HUES48 (cell line): Measurements from ENCODE around the gene ANO4.
"Not testable (repeated sequence)": the region's sequence is repeated elsewhere in the genome, so short reads cannot be mapped to it uniquely, and the experiment has no call there.

ENCODE experiments used
- H3K27ac ChIP-seq: one replicate; pipeline ENCODE4 v1.7.0; 2013; ENCODE audit warnings: low read depth, low read length, inconsistent platforms
- H3K27me3 ChIP-seq: 2 replicates; pipeline ENCODE4 v1.6.1; 2013; ENCODE audit warnings: mild to moderate bottlenecking, low read length; ENCODE audit not compliant: control insufficient read depth, insufficient read depth
- H3K36me3 ChIP-seq: 2 replicates; pipeline ENCODE4 v1.6.1; 2013; ENCODE audit warnings: low read length; ENCODE audit not compliant: control insufficient read depth, insufficient read depth
- H3K4me1 ChIP-seq: 2 replicates; pipeline ENCODE4 v1.6.1; 2013; ENCODE audit warnings: mild to moderate bottlenecking, low read length; ENCODE audit not compliant: control insufficient read depth, insufficient read depth
- H3K4me3 ChIP-seq: 2 replicates; pipeline ENCODE4 v1.5.1; 2013; ENCODE audit warnings: mild to moderate bottlenecking, low read depth, low read length
- H3K9ac ChIP-seq: 2 replicates; pipeline ENCODE4 v1.6.1; 2013; ENCODE audit warnings: mild to moderate bottlenecking, low read depth, low read length, moderate library complexity
- H3K9me3 ChIP-seq: 2 replicates; pipeline ENCODE4 v1.6.1; 2013; ENCODE audit warnings: low read length; ENCODE audit not compliant: control insufficient read depth, insufficient read depth

The ANO4 gene

DNA sequence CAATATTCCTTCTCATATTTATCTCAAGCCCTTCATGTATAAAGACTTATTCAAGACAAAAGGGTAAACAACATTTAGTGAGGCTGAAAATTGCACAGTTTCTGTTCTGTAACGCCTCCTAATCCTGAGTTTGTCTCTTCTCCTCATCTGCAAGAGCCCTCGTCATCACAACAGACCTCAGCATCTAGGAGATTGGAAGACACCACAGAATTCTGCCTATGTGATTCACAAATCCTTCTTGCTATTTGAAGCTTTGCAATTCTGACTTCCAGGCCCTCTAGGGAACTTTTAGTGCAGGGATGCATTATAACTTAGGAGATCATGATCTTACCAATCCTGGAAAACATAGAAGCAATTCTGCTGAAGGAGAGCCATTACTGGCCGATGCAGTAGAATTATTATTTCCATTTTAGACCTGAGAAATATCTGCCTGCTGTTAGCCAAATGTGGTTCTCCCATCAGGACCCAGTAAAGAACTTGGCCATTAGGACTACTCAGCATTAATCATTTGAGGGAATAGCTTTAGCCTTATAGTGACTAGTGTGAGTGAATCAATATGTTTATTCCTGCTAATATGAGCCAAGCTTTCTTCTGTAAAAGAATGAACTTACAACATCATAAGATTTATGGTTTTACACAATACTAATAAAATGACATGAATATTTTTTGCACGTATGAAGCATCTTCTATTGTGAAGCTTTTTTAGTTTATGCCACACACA, 119.5 kb downstream of the ANO4 start:
- Histone ChIP-seq H3K9me3 (no peaks in the 10 kb centered on the region), H3K4me3 (no peak overlapping the region), H3K9ac (no peak overlapping the region), H3K27me3 (no peaks in the 10 kb centered on the region), H3K4me1 (no peaks in the 10 kb centered on the region), H3K27ac (no peak overlapping the region), H3K36me3 (no peaks in the 10 kb centered on the region)

DNA sequence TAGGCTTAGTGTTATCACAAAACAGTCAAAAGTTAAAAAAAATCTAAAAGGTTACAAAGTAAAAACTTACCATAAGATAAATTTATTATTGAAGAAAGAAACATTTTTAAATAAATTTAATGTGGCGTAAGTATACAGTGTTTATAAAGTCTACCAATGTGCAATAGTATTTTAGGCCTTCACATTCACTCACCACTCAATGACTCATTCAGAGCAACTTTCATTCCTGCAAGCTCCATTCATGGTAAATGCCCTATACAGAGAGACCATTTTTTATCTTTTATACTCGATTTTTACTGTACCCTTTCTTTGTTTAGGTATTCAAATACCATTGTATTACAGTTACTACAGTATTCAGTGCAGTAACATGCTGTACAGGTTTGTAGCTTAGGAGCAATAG, 124.5 kb downstream of the ANO4 start:
- Histone ChIP-seq H3K4me1 (peaks cover 17% of the 10 kb centered on the region), H3K27ac (no peak overlapping the region), H3K4me3 (no peak overlapping the region), H3K36me3 (no peaks in the 10 kb centered on the region), H3K9me3 (no peaks in the 10 kb centered on the region), H3K27me3 (no peaks in the 10 kb centered on the region), H3K9ac (no peak overlapping the region)

DNA sequence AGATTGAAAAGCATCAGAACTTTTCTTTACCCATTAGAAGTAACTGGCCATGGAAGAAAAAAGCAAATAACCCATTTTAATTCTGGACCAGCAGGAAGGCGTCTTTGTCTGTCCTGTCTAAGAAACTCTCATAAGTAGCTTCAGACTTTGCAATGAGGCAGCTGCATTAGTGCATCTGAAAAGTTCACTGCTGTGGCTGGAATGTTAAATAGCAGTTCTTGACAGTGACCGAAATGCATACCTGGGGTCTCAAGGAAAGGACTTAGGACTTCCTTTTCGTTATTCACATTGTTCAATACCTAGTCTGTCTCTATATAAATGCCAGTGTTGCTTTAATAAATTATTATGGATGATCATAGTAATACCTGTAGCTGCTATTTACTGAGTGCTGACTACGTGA, 125.9 kb downstream of the ANO4 start:
- Histone ChIP-seq H3K27ac (peak overlapping the region; percentile 15), H3K4me1 (peaks cover 17% of the 10 kb centered on the region), H3K27me3 (no peaks in the 10 kb centered on the region), H3K9ac (no peak overlapping the region), H3K36me3 (no peaks in the 10 kb centered on the region), H3K4me3 (no peak overlapping the region), H3K9me3 (no peaks in the 10 kb centered on the region)

DNA sequence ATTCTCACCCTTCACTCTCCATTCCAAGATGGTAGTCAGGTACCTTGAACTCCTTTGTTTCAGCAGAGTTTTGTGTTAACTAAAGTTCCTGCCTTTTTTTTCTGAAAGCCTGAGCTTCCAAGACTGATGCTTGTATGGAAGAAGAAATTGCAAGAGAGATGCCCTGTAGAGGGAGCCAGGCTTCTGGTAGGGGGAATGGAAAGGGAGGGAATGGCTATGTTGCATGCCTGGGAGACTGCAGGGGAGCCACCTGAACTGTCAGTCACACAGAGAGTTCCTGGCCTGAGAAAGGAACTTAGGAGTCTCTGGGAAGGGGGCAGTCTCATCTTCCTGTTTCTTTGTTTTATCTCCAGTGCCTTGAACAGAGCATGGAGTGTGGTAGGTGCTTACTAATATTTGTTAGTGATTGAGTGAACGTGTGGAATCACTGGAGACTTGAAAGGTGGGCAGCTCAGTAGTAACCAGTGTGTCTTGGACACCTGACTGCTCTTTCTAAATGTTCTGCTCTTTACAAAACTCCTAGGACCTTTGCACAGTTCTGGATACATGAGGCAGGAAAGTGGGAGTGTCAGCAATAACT, 132.2 kb downstream of the ANO4 start:
- no peaks in the 10 kb centered on the region for H3K9me3 ChIP-seq

DNA sequence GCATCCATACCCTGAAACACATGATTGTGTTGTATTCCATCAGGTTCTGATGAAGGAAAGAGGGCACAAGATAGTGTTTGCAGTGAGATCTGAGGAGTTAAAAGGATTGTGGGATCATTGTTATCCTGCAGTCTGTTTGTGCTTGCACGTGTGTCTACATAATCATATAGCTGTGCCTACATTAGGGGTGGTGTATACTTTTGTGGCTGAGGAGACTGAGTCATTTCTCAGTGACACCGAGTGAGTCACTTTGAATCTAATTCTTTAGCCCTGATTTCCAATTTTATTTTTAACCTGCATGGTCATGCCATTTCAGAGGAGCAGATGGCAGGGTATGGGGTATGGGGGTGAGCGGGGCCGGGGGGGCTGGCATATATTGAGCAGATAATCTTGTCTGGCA, 133.2 kb downstream of the ANO4 start:
- no peak overlapping the region for H3K27ac ChIP-seq
- no peaks in the 10 kb centered on the region for H3K9me3 ChIP-seq
- no peak overlapping the region for H3K9ac ChIP-seq
- H3K27me3 ChIP-seq, result no peaks in the 10 kb centered on the region
- no peak overlapping the region for H3K4me3 ChIP-seq
- H3K36me3 ChIP-seq, result no peaks in the 10 kb centered on the region
- H3K4me1 ChIP-seq, result peaks cover 12% of the 10 kb centered on the region

More for the DNA sequence above, 132.2 kb downstream of the ANO4 start:
- Histone ChIP-seq H3K4me1 (peaks cover 12% of the 10 kb centered on the region), H3K27ac (no peak overlapping the region), H3K36me3 (no peaks in the 10 kb centered on the region), H3K27me3 (no peaks in the 10 kb centered on the region), H3K4me3 (no peak overlapping the region), H3K9ac (no peak overlapping the region)

DNA sequence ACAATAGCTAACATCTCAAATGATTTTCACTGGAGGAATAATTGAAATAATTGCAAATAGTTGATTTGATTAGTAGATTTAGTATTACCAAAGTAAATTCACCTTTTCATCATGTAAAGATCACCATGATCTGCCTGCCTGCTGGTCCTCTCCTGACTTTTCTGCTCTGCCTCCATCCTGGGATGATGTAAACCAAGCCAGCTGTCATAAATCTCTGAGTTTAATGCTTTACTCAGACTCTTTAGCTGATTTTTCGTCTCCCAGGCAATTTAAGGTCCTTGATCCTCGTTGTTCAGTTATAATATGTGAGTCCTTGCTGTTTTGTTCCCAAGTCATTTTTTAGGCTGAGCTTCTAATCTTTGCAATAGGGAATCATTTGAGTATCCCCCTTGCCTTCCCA, 138.0 kb downstream of the ANO4 start:
- no peak overlapping the region for H3K4me3 ChIP-seq
- no peaks in the 10 kb centered on the region for H3K27me3 ChIP-seq
- 0 out of 2 replicates have a peak, but pooled peaks cover 4% of the 10 kb centered on the region for H3K4me1 ChIP-seq
- no peak overlapping the region for H3K27ac ChIP-seq
- no peaks in the 10 kb centered on the region for H3K36me3 ChIP-seq
- no peaks in the 10 kb centered on the region for H3K9me3 ChIP-seq
- H3K9ac ChIP-seq, result no peak overlapping the region

DNA sequence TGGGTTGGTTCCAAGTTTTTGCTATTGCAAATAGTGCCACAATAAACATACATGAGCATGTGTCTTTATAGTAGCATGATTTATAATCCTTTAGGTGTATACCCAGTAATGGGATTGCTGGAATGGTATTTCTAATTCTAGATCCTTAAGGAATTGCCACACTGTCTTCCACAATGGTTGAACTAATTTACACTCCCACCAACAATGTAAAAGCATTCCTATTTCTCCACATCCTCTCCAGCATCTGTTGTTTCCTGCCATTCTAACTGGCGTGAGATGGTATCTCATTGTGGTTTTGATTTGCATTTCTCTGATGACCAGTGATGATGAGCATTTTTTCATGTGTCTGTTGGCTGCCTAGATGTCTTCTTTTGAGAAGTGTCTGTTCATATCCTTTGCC, 139.0 kb downstream of the ANO4 start:
- not testable (repeated sequence) for H3K9ac ChIP-seq, H3K27ac ChIP-seq, H3K4me1 ChIP-seq, H3K4me3 ChIP-seq, H3K36me3 ChIP-seq, H3K9me3 ChIP-seq, H3K27me3 ChIP-seq

DNA sequence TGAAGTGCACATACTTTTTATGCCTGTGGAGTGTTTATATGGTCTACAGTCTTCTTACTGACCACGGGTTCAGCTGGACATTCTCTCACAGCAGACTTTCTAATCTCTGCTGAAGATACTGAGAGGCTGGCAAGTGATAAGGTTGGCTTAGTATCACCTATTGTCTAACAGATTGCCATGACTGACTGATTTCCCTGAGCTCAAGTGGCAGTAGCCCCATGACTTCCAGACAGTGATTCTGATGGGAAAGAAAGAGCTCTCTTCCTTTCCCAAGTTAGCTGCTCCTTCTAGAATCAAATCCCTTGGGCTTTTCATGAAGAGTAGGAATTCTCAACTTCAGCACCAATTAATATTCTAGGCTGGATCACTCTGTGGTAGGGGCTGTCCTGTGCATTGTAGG, 141.4 kb downstream of the ANO4 start:
- Histone ChIP-seq H3K4me1 (0 out of 2 replicates have a peak, but pooled peaks cover 4% of the 10 kb centered on the region), H3K4me3 (no peak overlapping the region), H3K27me3 (no peaks in the 10 kb centered on the region), H3K9ac (no peak overlapping the region), H3K27ac (no peak overlapping the region), H3K9me3 (no peaks in the 10 kb centered on the region), H3K36me3 (no peaks in the 10 kb centered on the region)

DNA sequence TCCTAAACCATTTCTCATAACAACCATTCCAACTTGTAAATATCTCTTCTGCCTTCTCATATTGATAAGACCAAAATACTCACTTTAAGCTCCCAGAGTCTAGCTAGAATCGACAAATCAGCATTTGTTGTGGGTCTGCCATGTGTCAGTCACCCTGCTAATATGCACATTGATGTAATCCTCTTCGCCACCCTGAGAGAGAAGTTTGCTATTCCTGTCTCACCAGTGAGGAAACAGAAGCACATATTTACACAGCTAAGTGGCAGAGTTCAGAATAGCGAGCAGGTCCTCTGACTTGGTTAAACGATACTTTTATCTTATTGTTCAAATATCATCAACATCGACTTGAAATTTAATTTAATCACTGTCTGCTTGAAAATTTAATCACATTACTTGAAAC, 142.1 kb downstream of the ANO4 start:
- H3K27me3 ChIP-seq, result no peaks in the 10 kb centered on the region
- no peaks in the 10 kb centered on the region for H3K9me3 ChIP-seq
- 0 out of 2 replicates have a peak, but pooled peaks cover under 1% of the 10 kb centered on the region for H3K4me1 ChIP-seq
- no peak overlapping the region for H3K9ac ChIP-seq
- H3K27ac ChIP-seq, result no peak overlapping the region
- H3K4me3 ChIP-seq, result no peak overlapping the region
- no peaks in the 10 kb centered on the region for H3K36me3 ChIP-seq

DNA sequence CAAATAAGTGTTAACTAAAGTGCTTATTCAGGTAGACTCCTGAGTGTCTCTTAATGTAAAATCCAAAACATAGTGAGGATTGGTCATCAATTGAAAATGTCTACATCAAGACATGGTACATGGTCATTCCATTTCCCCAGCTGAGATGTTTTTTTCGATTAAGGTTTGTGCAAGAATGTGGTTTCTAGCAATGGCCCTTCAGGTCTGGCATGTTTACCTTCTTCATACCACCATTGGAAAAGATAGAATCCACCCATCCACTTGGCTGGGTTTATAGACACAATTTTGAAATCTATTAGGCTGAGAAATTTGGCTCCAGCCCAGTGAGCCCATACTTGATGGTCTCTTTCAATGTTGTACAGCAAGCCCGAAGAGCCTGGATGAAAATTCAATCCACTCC, 145.9 kb downstream of the ANO4 start:
- Histone ChIP-seq H3K9me3 (no peaks in the 10 kb centered on the region), H3K36me3 (no peaks in the 10 kb centered on the region), H3K4me3 (no peak overlapping the region), H3K27me3 (no peaks in the 10 kb centered on the region), H3K4me1 (no peaks in the 10 kb centered on the region), H3K9ac (no peak overlapping the region), H3K27ac (no peak overlapping the region)

DNA sequence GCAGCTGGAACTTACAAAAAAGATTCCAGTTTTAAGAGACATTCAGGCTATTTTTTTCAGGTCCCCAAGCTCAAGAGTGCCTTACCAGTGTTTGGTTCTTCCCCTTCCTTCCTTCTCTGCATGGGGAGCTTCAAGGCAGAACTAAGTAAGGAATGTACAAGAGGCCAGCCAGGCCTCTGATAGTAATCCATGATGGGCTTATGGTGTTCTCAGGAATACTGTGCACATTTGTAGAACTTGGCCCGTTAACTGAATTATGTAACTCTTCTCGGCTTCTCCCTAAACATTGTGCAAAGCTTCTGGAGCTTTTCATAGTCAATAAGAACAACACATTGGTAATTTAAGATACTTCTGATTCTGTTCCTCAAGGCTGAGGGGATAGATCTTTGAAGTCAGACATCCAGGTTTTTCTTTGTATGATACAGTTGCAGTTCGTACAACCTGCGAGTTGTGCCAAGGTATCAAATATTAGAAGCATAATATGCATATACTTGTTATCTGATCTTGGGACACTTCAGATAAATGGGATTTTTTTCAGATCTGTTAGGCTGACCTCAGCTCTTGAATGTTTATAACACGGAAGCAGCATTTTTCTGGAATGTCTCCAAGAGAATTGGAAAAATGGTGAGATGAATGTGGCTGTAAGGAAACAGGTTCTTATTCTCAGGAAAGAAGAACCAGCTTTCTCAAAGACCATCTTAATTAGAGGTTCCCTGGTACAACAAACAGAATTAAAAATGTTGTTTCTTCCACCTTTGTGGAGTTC, 148.6 kb downstream of the ANO4 start:
- Histone ChIP-seq H3K36me3 (no peaks in the 10 kb centered on the region), H3K27ac (no peak overlapping the region), H3K27me3 (no peaks in the 10 kb centered on the region), H3K4me3 (no peak overlapping the region), H3K9me3 (no peaks in the 10 kb centered on the region), H3K4me1 (no peaks in the 10 kb centered on the region), H3K9ac (no peak overlapping the region)
